ENCODE data around the gene MEGF9. TPM values are rescaled to one million over a fixed set of nuclear protein-coding genes. Genes with fewer than 3 reads are reported as not detected.

Gene MEGF9
- total and polyA plus RNA-seq, 7 experiments from 2014 or later, result 3.9 to 35.4 (median 11.1) TPM

- CTCF ChIA-PET, result no interaction called here
- Mint-ChIP-seq H3K36me3 (peaks cover 0 to 9% (median 3%) of the 10 kb centered on the region in 5 donors), H3K27me3 (no peaks in the 10 kb centered on the region), H3K4me3 (no peak overlapping the region), H3K27ac (no peak overlapping the region), H3K9me3 (no peaks in the 10 kb centered on the region), H3K4me1 (peaks cover 3 to 27% (median 11%) of the 10 kb centered on the region in 7 donors)
- no peak for ATAC-seq
- no peaks in the 10 kb centered on the region for H3K4me1 ChIP-seq (ENCODE audit: control insufficient read depth in 2 of 2, insufficient read depth in 2 of 2, low read length in 2 of 2)
- H3K36me3 ChIP-seq (ENCODE audit: control insufficient read depth in 2 of 3, insufficient read depth in 3 of 3, low read length in 3 of 3), result no peaks in the 10 kb centered on the region
- H3K9me3 ChIP-seq (ENCODE audit: control insufficient read depth in 2 of 3, low read length in 3 of 3), result no peaks in the 10 kb centered on the region
- intact Hi-C loops (cut with micrococcal nuclease), result no loop called here
- H3K27ac ChIP-seq (ENCODE audit: low read depth, low read length), result no peak overlapping the region
- DNase-seq, result no peak
- POLR2A ChIA-PET, result no interaction called here
- H3K4me3 ChIP-seq (ENCODE audit: low read length), result no peak overlapping the region
- H3K27me3 ChIP-seq (ENCODE audit: control insufficient read depth in 2 of 2, insufficient read depth in 2 of 2, low read length in 2 of 2), result no peaks in the 10 kb centered on the region
Observed at GRCh38 chr9:120659676-120660075, 54.6 kb downstream of the MEGF9 start.

- Histone ChIP-seq H3K4me3 (ENCODE audit: low read length) (no peak overlapping the region), H3K36me3 (ENCODE audit: control insufficient read depth in 2 of 3, insufficient read depth in 3 of 3, low read length in 3 of 3) (no peaks in the 10 kb centered on the region), H3K4me1 (ENCODE audit: control insufficient read depth in 2 of 2, insufficient read depth in 2 of 2, low read length in 2 of 2) (no peaks in the 10 kb centered on the region), H3K27ac (ENCODE audit: low read depth, low read length) (no peak overlapping the region), H3K27me3 (ENCODE audit: control insufficient read depth in 2 of 2, insufficient read depth in 2 of 2, low read length in 2 of 2) (no peaks in the 10 kb centered on the region), H3K9me3 (ENCODE audit: control insufficient read depth in 2 of 3, low read length in 3 of 3) (no peaks in the 10 kb centered on the region)
- ChIA-PET POLR2A (no interaction called here), CTCF (no interaction called here)
- Mint-ChIP-seq H3K27me3 (no peaks in the 10 kb centered on the region), H3K27ac (peak overlapping the region in 2 of 9 donors; percentile 11 to 35), H3K36me3 (peaks cover 0 to 13% (median 3%) of the 10 kb centered on the region in 5 donors), H3K9me3 (no peaks in the 10 kb centered on the region), H3K4me3 (no peak overlapping the region), H3K4me1 (peaks cover 2 to 22% (median 7%) of the 10 kb centered on the region in 7 donors)
- ATAC-seq, result no peak
- no peak for DNase-seq
- intact Hi-C loops (cut with micrococcal nuclease), result no loop called here
Observed at GRCh38 chr9:120659209-120659608, 55.1 kb downstream of the MEGF9 start.

- Histone ChIP-seq H3K36me3 (ENCODE audit: control insufficient read depth in 2 of 3, insufficient read depth in 3 of 3, low read length in 3 of 3) (no peaks in the 10 kb centered on the region), H3K9me3 (ENCODE audit: control insufficient read depth in 2 of 3, low read length in 3 of 3) (no peaks in the 10 kb centered on the region), H3K27me3 (ENCODE audit: control insufficient read depth in 2 of 2, insufficient read depth in 2 of 2, low read length in 2 of 2) (no peaks in the 10 kb centered on the region), H3K27ac (ENCODE audit: low read depth, low read length) (no peak overlapping the region), H3K4me3 (ENCODE audit: low read length) (no peak overlapping the region), H3K4me1 (ENCODE audit: control insufficient read depth in 2 of 2, insufficient read depth in 2 of 2, low read length in 2 of 2) (no peaks in the 10 kb centered on the region)
- ATAC-seq (no peak), DNase-seq (no peak)
- intact Hi-C loops (cut with micrococcal nuclease), result no loop called here
- H3K27ac Mint-ChIP-seq, result no peak overlapping the region
- peaks cover 0 to 6% (median 0%) of the 10 kb centered on the region in 7 donors for H3K4me1 Mint-ChIP-seq
- H3K9me3 Mint-ChIP-seq, result no peaks in the 10 kb centered on the region
- POLR2A ChIA-PET, result no interaction called here
- H3K27me3 Mint-ChIP-seq, result no peaks in the 10 kb centered on the region
- no peak overlapping the region for H3K4me3 Mint-ChIP-seq
- H3K36me3 Mint-ChIP-seq, result peaks cover 0 to 18% (median 6%) of the 10 kb centered on the region in 5 donors
- CTCF ChIA-PET, result no interaction called here
Observed at GRCh38 chr9:120655005-120655622, 59.2 kb downstream of the MEGF9 start.

GRCh38 chr9:120654272-120654671, 60.0 kb downstream of the MEGF9 start:
- Histone ChIP-seq H3K27me3 (ENCODE audit: control insufficient read depth in 2 of 2, insufficient read depth in 2 of 2, low read length in 2 of 2) (no peaks in the 10 kb centered on the region), H3K9me3 (ENCODE audit: control insufficient read depth in 2 of 3, low read length in 3 of 3) (no peaks in the 10 kb centered on the region), H3K27ac (ENCODE audit: low read depth, low read length) (no peak overlapping the region), H3K4me3 (ENCODE audit: low read length) (no peak overlapping the region), H3K4me1 (ENCODE audit: control insufficient read depth in 2 of 2, insufficient read depth in 2 of 2, low read length in 2 of 2) (no peaks in the 10 kb centered on the region), H3K36me3 (ENCODE audit: control insufficient read depth in 2 of 3, insufficient read depth in 3 of 3, low read length in 3 of 3) (no peaks in the 10 kb centered on the region)
- no peak for DNase-seq
- Mint-ChIP-seq H3K4me1 (peaks cover 0 to 3% (median 0%) of the 10 kb centered on the region in 7 donors), H3K36me3 (peaks cover 0 to 16% (median 6%) of the 10 kb centered on the region in 5 donors), H3K27me3 (no peaks in the 10 kb centered on the region), H3K27ac (no peak overlapping the region), H3K9me3 (no peaks in the 10 kb centered on the region), H3K4me3 (no peak overlapping the region)
- ChIA-PET CTCF (no interaction called here), POLR2A (no interaction called here)
- no peak for ATAC-seq
- intact Hi-C loops (cut with micrococcal nuclease), result no loop called here

- intact Hi-C loops (cut with micrococcal nuclease), result no loop called here
- H3K36me3 Mint-ChIP-seq, result peaks cover 0 to 15% (median 6%) of the 10 kb centered on the region in 5 donors
- ChIA-PET CTCF (no interaction called here), POLR2A (no interaction called here)
- H3K27me3 Mint-ChIP-seq, result no peaks in the 10 kb centered on the region
- no peak overlapping the region for H3K4me3 Mint-ChIP-seq
- no peak overlapping the region for H3K4me3 ChIP-seq (ENCODE audit: low read length)
- H3K27ac ChIP-seq (ENCODE audit: low read depth, low read length), result no peak overlapping the region
- H3K9me3 Mint-ChIP-seq, result no peaks in the 10 kb centered on the region
- H3K27me3 ChIP-seq (ENCODE audit: control insufficient read depth in 2 of 2, insufficient read depth in 2 of 2, low read length in 2 of 2), result no peaks in the 10 kb centered on the region
- no peaks in the 10 kb centered on the region for H3K4me1 ChIP-seq (ENCODE audit: control insufficient read depth in 2 of 2, insufficient read depth in 2 of 2, low read length in 2 of 2)
- no peaks in the 10 kb centered on the region for H3K36me3 ChIP-seq (ENCODE audit: control insufficient read depth in 2 of 3, insufficient read depth in 3 of 3, low read length in 3 of 3)
- DNase-seq (no peak), ATAC-seq (no peak)
- H3K9me3 ChIP-seq (ENCODE audit: control insufficient read depth in 2 of 3, low read length in 3 of 3), result no peaks in the 10 kb centered on the region
- H3K4me1 Mint-ChIP-seq, result peaks cover 0 to 3% (median 0%) of the 10 kb centered on the region in 7 donors
- H3K27ac Mint-ChIP-seq, result peak overlapping the region in 1 of 9 donors; percentile 66
Observed at GRCh38 chr9:120653762-120654161, 60.5 kb downstream of the MEGF9 start.

GRCh38 chr9:120652934-120653333, 61.3 kb downstream of the MEGF9 start:
- Mint-ChIP-seq H3K27me3 (no peaks in the 10 kb centered on the region), H3K36me3 (peaks cover 0 to 18% (median 6%) of the 10 kb centered on the region in 5 donors), H3K4me3 (no peak overlapping the region), H3K4me1 (peaks cover 0 to 3% (median 3%) of the 10 kb centered on the region in 7 donors), H3K9me3 (no peaks in the 10 kb centered on the region), H3K27ac (no peak overlapping the region)
- CTCF ChIA-PET, result interaction anchor here (1.2 kb wide), 1 partner anchor 33 kb away, joined by 3 read pairs; no protein-coding TSS in a partner anchor
- Histone ChIP-seq H3K9me3 (ENCODE audit: control insufficient read depth in 2 of 3, low read length in 3 of 3) (no peaks in the 10 kb centered on the region), H3K4me1 (ENCODE audit: control insufficient read depth in 2 of 2, insufficient read depth in 2 of 2, low read length in 2 of 2) (no peaks in the 10 kb centered on the region), H3K4me3 (ENCODE audit: low read length) (no peak overlapping the region), H3K27ac (ENCODE audit: low read depth, low read length) (no peak overlapping the region), H3K36me3 (ENCODE audit: control insufficient read depth in 2 of 3, insufficient read depth in 3 of 3, low read length in 3 of 3) (no peaks in the 10 kb centered on the region), H3K27me3 (ENCODE audit: control insufficient read depth in 2 of 2, insufficient read depth in 2 of 2, low read length in 2 of 2) (no peaks in the 10 kb centered on the region)
- ATAC-seq (no peak), DNase-seq (no peak)
- POLR2A ChIA-PET, result interaction anchor here (1.5 kb wide), 1 partner anchor 12 kb away, joined by 3 read pairs; no protein-coding TSS in a partner anchor
- intact Hi-C loops (cut with micrococcal nuclease), result no loop called here

- Mint-ChIP-seq H3K27ac (no peak overlapping the region), H3K4me1 (peaks cover 0 to 10% (median 3%) of the 10 kb centered on the region in 7 donors), H3K9me3 (no peaks in the 10 kb centered on the region), H3K27me3 (no peaks in the 10 kb centered on the region), H3K4me3 (no peak overlapping the region), H3K36me3 (peaks cover 0 to 18% (median 6%) of the 10 kb centered on the region in 5 donors)
- H3K4me3 ChIP-seq (ENCODE audit: low read length), result no peak overlapping the region
- no peaks in the 10 kb centered on the region for H3K36me3 ChIP-seq (ENCODE audit: control insufficient read depth in 2 of 3, insufficient read depth in 3 of 3, low read length in 3 of 3)
- DNase-seq (no peak), ATAC-seq (no peak)
- no peaks in the 10 kb centered on the region for H3K27me3 ChIP-seq (ENCODE audit: control insufficient read depth in 2 of 2, insufficient read depth in 2 of 2, low read length in 2 of 2)
- intact Hi-C loops (cut with micrococcal nuclease), result no loop called here
- H3K27ac ChIP-seq (ENCODE audit: low read depth, low read length), result no peak overlapping the region
- H3K9me3 ChIP-seq (ENCODE audit: control insufficient read depth in 2 of 3, low read length in 3 of 3), result no peaks in the 10 kb centered on the region
- H3K4me1 ChIP-seq (ENCODE audit: control insufficient read depth in 2 of 2, insufficient read depth in 2 of 2, low read length in 2 of 2), result no peaks in the 10 kb centered on the region
- ChIA-PET POLR2A (no interaction called here), CTCF (no interaction called here)
Observed at GRCh38 chr9:120650352-120650751, 63.9 kb downstream of the MEGF9 start.

Measured in naive thymus-derived CD4-positive, alpha-beta T cell (primary cell).